ENCODE measurements around the gene MBD4. TPM values are rescaled to one million over a fixed set of nuclear protein-coding genes. Genes with fewer than 3 reads are reported as not detected.

MBD4 gene
- total RNA-seq, 6 experiments from 2014 or later: 18.7 to 25.7 (median 21.8) TPM

GRCh38 chr3:129421236-129421883 lies 18.4 kb downstream of the MBD4 start:
- peaks cover 13% of the 10 kb centered on the region for H3K4me1 Mint-ChIP-seq (ENCODE audit: low read depth)
- no peaks in the 10 kb centered on the region for H3K36me3 Mint-ChIP-seq (ENCODE audit: low read depth)

GRCh38 chr3:129419476-129419875 lies 20.3 kb downstream of the MBD4 start:
- H3K27me3 Mint-ChIP-seq (ENCODE audit: insufficient read depth): peaks cover 3% of the 10 kb centered on the region
- no peaks in the 10 kb centered on the region for H3K9me3 Mint-ChIP-seq
- no peak for TF ChIP-seq CTCF (IDR thresholded peaks at IDR 0.05)
- DNase-seq: no peak
- peaks cover 24% of the 10 kb centered on the region for H3K4me1 Mint-ChIP-seq (ENCODE audit: low read depth)
- no peak overlapping the region for H3K4me3 Mint-ChIP-seq
- no peaks in the 10 kb centered on the region for H3K36me3 Mint-ChIP-seq (ENCODE audit: low read depth)
- H3K27ac Mint-ChIP-seq: no peak overlapping the region

More at GRCh38 chr3:129421236-129421883, 18.4 kb downstream of the MBD4 start:
- Mint-ChIP-seq H3K27me3 (ENCODE audit: insufficient read depth) (peaks cover 2% of the 10 kb centered on the region; the same call in 1 of the 2 replicates), H3K4me3 (no peak overlapping the region), H3K27ac (no peak overlapping the region), H3K9me3 (no peaks in the 10 kb centered on the region)
- TF ChIP-seq CTCF (IDR thresholded peaks at IDR 0.05): no peak
- no peak for DNase-seq

- H3K36me3 Mint-ChIP-seq (ENCODE audit: low read depth): no peaks in the 10 kb centered on the region
- H3K9me3 Mint-ChIP-seq: no peaks in the 10 kb centered on the region
- no peak overlapping the region for H3K4me3 Mint-ChIP-seq
- H3K27me3 Mint-ChIP-seq (ENCODE audit: insufficient read depth): peaks cover 2% of the 10 kb centered on the region
- DNase-seq: no peak
- no peak overlapping the region for H3K27ac Mint-ChIP-seq
- peaks cover 24% of the 10 kb centered on the region for H3K4me1 Mint-ChIP-seq (ENCODE audit: low read depth)
- no peak for TF ChIP-seq CTCF (IDR thresholded peaks at IDR 0.05)
These were observed 21.4 kb downstream of the MBD4 start for GRCh38 chr3:129418041-129418973.

GRCh38 chr3:129417326-129417725 lies 22.4 kb downstream of the MBD4 start:
- no peak for DNase-seq
- Mint-ChIP-seq H3K27me3 (ENCODE audit: insufficient read depth) (peaks cover 2% of the 10 kb centered on the region; the same call in 1 of the 2 replicates), H3K27ac (no peak overlapping the region), H3K9me3 (no peaks in the 10 kb centered on the region), H3K4me1 (ENCODE audit: low read depth) (peaks cover 34% of the 10 kb centered on the region), H3K4me3 (no peak overlapping the region), H3K36me3 (ENCODE audit: low read depth) (no peaks in the 10 kb centered on the region)
- no peak for TF ChIP-seq CTCF (IDR thresholded peaks at IDR 0.05)

- H3K4me3 Mint-ChIP-seq: no peak overlapping the region
- TF ChIP-seq CTCF (IDR thresholded peaks at IDR 0.05): no peak
- H3K9me3 Mint-ChIP-seq: no peaks in the 10 kb centered on the region
- peaks cover 38% of the 10 kb centered on the region for H3K4me1 Mint-ChIP-seq (ENCODE audit: low read depth)
- H3K27ac Mint-ChIP-seq: no peak overlapping the region
- no peaks in the 10 kb centered on the region for H3K36me3 Mint-ChIP-seq (ENCODE audit: low read depth)
- DNase-seq: no peak
- peaks cover 2% of the 10 kb centered on the region; the same call in 1 of the 2 replicates for H3K27me3 Mint-ChIP-seq (ENCODE audit: insufficient read depth)
These were observed 23.3 kb downstream of the MBD4 start for GRCh38 chr3:129416415-129416814.

All from HFFc6 (cell line).